GM21619 (cell line): ENCODE measurements around the gene GMFB.
"Not testable (repeated sequence)": the region's sequence is repeated elsewhere in the genome, so short reads cannot be mapped to it uniquely, and the experiment has no call there.

ENCODE experiments used
- ATAC-seq: cut with Tn5 transposase; IDR thresholded peaks from one replicate; pipeline ENCODE4 v1.9.1; 2021; ENCODE audit not compliant: unreplicated experiment

GMFB gene

DNA sequence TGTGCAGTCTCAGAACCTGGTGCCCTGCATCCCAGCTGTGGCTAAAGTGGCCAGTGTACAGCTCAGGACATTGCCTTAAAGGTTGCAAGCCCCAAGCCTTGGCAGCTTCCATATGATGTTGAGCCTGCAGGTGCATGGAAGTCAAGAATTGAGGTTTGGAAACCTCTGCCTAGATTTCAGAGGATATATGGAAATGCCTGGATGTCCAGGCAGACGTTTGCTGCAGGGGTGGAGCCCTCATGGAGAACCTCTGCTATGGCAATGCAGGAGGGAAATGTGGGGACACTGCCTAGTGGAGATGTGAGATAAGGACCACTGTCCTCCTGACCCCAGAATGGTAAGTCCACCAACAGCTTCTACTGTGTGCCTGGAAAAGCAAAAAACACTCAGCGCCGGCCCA lies 29.7 kb downstream of the GMFB start:
- ATAC-seq, result no peak

DNA sequence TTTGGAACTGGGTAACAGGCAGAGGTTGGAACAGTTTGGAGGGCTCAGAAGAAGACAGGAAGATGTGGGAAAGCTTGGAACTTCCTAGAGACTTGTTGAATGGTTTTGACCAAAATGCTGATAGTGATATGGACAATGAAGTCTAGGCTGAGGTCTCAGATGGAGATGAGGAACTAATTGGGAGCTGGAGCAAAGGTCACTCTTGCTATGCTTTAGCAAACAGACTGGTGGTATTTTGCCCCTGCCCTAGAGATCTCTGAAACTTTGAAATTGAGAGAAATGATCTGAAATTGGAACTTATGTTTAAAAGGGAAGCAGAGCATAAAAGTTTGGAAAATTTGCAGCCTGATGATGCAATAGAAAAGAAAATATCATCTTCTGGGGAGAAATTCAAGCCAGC lies 30.2 kb downstream of the GMFB start:
- ATAC-seq, result not testable (repeated sequence)

DNA sequence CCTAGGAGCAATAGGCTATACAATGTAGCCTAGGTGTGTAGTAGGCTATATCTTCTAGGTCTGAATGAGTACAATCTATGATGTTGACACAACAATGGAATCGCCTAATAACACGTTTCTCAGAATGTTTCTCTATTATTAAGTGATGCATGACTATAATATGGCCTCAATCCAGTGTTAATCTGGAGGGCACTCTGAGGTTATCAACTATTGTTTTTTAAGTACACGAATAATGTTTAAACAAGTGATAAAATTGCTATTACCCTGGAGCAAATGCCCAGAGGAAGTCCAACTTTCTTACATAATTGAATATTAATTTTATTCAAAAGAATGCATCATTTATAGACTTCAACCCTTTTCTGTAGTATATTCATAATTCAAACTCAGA lies 31.2 kb downstream of the GMFB start:
- no peak for ATAC-seq

DNA sequence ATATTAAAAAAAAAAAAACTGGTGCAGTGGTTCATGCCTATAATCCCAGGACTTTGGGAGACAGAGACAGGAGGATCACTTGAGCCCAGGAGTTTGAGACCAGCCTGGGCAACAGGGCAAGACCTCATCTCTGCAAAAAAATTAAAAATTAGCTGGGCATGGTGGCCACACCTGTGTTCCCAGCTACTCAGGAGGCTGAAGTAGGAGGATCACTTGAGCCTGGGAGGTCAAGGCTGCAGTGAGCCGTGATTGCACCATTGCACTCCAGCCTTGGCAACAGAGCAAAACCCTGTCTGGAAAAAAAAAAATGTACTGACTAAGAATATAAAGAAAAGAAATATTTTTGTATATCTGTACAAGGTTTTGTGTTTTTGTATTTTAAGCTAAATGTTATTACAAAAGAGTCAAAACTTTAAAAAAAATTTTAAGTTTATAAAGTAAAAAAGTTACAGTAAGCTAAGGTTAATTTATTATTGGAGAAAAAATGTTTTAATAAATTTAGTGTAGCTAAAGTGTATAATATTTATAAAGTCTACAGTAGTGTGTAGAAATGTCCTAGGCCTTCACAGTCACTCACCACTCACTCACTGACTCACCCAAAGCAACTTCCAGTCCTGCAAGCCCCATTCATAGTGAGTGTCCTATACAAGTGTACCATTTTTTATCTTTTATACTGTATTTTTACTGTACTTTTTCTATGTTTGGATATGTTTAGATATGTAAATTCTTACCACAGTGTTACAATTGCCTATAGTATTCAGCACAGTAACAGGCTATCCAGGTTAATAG lies 31.8 kb downstream of the GMFB start:
- ATAC-seq, result not testable (repeated sequence)

DNA sequence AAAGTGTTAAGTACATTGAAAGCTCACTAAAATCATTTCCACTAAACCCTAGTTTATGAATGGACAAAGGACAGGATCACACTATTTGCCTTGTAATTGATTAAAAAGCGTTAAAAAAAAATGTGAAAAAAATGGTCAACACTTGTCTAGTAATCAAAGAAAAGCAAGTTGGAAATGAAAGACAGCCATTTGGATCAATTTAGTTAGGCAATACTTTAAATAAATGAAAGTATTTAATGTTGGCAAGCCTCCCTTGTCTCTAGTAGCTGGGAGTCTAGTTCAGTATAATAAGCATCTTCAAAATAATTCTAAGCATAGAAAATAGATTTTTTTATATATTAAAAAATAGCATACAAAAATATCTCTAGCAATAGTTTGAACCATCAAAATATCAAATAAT lies 33.4 kb downstream of the GMFB start:
- ATAC-seq, result no peak

DNA sequence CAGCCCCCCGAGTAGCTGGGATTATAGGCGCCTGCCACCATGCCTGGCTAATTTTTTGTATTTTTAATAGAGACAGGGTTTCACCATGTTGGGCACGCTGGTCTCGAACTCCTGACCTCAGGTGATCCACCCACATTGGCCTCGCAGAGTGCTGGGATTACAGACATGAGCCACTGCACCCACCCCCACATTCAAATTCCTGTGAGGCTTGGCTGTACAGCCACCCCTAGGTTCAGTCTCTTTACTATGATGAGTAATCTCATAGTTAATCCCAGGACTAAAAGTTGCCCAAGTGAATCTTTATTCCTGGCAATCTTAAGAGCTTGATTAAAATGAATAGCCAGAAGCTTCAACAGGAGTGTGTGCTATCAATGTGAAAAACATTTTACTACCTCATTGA lies 34.8 kb downstream of the GMFB start:
- not testable (repeated sequence) for ATAC-seq

DNA sequence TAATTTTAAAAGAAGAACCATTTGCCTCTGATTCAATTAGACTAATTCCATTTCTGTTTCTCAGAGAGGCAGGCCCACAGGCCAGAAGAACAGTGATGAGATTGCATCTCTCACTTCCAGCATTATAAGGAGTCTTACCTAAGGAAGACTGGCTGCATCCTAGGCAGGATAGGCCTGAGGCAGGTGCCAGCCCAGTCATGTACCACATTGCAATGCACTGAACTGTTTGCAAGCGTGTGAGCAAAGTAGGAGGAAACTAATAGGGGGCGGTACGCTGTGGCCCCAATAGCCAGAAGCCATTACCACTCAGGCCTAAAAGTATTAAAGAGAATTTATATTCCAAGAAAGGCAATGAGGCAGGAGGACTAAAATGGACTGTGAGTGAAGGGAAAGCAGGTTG lies 35.5 kb downstream of the GMFB start:
- no peak for ATAC-seq

DNA sequence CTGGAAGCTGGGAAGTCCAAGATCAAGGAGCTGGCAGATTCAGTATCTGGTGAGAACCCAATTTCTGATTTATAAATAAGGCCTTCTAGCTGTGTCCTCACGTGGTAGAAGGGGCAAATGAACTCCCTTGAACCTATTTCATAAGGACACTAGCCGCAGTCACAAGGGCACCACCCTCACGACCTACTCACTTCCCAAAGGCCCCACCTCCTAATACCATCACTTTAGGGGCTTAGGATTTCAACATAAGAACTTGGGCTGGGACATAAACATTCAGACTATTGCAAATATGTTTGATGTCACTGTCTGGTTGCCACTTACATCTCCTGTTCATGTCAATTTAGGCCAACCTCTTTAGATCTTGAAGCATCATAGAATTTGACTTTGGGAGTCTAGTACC lies 36.8 kb downstream of the GMFB start:
- ATAC-seq, result no peak

DNA sequence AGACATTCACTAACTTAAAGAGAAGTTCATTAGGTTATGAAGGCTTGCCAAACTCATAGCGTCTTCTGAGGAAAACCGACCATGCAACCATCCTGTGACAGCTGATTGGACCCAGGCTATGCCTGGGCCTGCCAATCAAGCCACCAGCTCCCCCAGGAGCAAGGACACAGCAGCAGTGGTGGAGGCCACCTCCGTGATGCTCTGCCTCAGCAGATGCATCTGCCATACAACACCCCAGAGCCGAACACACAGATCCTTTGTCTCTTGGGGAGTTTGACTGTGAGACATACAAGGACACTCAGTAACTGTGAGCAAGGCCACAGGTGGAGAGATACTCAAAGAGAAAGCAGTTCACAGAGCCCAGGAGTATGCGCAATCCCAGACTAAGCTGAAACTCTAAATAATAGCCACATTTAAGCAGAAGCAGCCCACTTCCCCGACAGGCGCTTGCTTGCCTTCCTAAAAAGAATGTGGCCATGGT lies 37.6 kb downstream of the GMFB start:
- ATAC-seq, result no peak

DNA sequence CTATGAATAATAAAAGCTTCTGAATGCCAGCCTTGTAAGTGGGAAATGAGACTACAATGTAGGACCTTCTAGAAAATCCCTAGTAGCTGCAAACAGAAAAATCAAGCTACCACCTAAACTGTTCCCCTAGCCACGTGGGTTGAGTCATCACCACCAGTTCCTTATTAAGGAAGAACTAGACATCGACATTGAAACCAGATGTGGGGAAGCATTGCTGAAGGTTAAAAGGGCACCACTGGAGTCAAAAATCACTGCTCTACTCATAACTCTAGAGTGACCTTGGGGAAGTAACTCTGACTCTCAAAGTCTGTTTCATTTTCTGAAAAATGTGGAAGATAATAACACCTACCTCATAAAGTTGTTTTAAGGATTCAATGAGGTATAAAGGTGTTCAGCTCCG lies 38.2 kb downstream of the GMFB start:
- ATAC-seq, result peak; percentile 83

DNA sequence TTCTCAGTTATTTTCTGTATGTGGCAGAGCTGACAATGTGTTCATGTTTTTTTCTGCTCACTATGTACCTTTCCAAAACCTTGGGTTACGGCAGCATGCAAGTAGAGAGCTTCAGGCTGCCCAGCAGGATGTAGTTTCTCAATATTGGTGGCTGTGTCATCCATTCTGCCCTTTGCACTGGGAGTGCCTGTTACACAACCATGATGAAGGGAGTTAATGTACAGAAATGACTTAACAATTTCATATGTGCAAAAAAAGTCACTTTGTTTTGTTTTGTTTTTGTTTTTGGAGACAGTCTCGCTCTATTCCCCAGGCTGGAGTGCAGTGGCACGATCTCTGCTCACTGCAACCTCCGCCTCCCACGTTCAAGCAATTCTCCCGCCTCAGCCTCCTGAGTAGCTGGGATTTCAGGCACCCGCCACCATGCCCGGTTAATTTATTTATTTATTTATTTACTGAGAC lies 41.5 kb downstream of the GMFB start:
- ATAC-seq, result no peak

DNA sequence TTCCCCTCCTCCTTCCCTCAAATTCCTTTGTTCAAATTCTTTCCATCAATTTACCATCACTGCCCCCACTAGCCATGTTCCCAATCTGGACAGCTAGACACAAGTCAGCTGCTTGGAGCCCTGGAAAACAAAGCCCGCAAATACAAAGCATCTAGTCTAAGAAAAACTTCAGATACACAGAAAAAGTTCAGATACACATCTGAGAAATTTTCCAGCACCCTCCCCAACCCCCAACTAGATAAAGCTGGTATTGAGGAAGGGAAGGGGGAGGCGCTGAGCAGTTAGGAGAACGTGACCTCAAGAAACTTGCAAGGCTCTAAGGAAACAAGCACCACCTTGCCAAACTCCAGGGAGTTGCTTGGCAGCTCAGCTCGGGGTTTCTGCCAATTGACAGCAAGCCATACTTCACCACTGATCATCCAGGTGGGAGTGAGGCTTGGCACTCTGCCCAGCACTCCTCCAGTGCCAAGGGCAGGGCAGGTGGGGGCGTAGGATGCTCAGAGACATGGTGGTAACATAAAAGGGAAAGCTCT lies 42.6 kb downstream of the GMFB start:
- ATAC-seq, result no peak

DNA sequence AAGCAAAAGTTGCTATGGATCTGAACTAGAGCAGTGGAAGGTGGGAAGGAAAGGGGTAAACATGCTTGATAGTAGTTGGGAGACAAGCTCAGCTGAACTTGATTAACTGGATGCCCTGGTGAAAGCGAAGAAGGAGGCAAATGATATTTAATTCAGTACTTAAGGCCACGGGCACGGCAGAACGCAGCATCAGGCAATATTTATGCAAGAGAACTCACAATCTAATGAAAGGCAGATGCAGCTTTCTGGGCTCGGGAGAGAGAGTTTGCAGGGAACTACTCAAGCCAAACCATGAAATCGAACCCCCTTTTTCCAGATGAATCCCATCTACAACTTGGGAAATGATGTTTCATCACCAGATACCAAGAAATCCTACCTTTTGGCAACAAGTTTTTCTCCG lies 44.1 kb downstream of the GMFB start:
- no peak for ATAC-seq

DNA sequence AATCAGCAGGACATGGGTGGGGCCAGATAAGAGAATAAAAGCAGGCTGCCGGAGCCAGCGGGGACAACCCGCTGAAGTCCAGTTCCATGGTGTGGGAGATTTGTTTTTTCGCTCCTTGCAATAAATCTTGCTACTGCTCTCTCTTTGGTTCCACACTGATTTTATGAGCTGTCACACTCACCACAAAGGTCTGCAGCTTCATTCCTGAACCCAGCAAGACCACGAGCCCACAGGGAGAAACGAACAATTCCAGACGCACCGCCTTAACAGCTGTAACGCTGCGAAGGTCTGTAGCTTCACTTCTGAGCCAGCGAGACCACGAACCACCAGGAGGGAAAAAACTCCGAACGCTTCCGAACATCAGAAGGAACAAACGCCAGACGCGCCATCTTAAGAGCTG lies 44.8 kb downstream of the GMFB start:
- ATAC-seq, result no peak

DNA sequence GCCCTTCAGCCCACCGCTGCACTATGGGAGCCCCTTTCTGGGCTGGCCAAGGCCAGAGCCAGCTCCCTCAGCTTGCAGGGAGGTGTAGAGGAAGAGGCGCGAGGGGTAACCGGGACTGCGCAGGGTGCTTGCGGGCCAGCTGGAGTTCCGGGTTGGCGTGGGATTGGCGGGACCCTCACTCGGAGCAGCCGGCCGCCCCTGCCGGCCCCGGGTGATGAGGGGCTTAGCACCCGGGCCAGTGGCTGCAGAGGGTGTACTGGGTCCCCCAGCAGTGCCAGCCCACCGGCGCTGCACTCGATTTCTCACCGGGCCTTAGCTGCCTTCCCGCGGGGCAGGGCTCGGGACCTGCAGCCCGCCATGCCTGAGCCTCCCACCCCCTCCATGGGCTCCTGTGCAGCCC lies 45.8 kb downstream of the GMFB start:
- ATAC-seq, result not testable (repeated sequence)

DNA sequence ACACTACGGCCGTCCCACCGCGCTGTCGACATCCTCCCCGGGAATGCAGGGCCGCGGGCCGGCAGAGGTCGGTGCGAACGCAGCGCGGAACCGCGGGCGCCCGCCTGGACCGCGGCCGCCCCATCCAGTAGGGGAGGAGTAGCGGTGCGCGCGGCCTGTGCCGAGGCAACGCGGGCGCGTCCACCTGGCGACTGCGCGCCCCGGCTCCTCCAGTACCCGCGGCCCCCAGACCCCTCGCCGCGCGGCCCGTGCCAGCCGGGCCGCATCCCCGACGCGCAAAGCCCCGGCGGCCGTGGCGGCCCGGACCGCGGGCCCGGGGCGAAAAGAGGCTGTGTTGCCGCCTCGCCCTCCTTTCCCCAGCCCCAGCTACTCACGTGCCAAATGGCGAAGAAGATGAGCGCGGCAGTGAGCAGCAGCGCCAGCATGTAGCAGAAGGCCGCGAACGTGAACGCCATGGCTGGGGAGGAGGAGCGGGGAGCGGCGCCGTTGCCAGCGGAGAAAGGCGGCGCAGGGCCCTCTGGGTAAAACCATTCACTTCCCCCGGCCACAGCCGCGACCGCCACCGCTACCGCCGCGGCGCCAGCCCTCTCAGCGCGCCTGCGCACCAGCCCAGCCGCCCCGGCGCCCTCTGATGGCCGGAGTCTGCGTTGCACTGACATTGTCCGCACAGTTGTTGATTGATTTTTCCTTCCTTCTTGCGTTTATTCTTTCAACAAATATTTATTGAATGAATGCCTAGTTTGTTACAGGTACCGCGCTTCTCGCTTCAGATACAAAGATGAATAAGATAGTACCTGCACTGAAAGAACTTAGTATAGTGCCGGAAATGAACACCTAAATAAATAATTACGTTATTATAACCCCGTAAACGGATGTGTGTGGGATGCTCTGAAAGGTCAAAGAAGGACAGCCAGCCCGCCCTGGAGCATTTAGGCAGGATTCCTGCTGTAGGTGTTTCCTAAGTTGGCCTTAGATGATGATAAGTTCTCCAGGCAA lies 47.6 kb downstream of the GMFB start, which contains the start of gene CNIH1:
CNIH1 (minus strand) TSS at position 502 of the 996 bp plus-strand sequence; CDS start at position 455, 47 bp downstream.
- peak; percentile 96 for ATAC-seq

DNA sequence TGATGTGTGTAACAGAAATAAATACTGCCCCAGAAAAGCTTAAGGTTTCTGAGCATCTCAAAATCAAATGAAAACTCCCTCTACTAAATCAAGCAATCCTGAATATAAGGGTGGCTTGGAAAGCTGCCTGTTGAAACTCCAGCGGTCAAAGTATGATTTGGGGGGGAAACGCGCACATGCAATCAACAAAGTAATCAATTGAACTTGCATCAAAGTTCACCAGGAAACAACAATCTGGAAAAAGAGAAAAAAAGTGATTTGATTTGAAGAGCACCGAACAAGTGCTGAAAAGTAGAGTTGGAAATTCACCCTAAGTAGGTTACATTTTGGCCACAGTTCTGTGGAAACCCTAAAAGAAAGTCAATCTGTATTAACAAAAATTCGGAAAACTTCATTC lies 48.3 kb downstream of the GMFB start:
- no peak for ATAC-seq

DNA sequence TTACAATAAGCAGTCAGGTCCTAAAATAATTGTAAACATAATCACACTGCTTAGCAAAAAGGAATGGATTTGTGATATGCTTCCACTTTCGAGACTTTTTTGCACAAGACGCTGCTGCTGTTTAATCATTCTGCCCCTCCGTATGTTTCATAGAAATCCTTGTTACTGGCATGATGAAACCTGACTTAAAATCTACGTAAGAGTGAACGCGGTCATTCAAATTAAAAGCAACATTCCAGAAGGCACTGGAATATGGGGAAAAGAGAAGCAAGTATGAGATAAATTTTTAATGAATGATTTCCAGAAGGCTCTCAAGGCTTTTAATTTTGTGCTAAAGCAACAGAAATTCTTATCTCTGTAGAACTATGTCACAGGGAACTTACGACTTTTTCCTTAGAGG lies 48.7 kb downstream of the GMFB start:
- ATAC-seq, result no peak

DNA sequence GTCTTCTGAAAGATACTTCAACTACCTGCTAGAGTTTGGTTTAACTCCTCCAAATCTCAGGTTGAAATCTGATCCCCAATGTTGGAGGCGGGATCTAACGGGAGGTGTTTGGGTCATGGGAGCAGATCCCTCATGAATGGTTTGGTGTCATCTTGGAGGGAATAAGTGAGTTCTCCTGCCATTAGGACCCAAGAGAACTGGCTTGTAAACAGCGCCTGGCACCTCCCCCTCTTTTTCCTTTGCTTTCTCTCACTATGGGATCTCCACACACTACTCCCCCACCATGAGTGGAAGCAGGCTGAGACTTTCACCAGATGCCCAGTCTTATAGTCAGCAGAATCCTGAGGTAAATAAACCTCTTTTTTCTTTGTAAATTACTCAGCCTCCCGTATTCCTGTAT lies 50.1 kb downstream of the GMFB start:
- no peak for ATAC-seq

DNA sequence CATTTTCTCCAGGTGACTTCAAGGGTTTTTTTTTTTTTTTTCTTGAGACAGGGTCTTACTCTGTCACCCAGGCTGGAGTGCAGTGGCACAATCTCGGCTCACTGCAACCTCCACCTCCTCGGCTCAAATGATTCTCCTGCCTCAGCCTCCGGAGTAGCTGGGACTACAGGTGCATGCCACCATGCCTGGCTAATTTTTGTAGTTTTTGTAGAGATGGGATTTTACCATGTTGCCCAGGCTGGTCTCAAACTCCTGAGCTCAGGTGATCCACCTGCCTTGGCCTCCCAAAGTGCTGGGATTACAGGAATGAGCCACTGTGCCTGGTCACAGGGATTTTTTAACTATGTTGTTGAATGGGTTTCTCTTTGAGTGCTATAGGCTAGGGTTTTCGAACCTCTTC lies 50.8 kb downstream of the GMFB start:
- not testable (repeated sequence) for ATAC-seq

DNA sequence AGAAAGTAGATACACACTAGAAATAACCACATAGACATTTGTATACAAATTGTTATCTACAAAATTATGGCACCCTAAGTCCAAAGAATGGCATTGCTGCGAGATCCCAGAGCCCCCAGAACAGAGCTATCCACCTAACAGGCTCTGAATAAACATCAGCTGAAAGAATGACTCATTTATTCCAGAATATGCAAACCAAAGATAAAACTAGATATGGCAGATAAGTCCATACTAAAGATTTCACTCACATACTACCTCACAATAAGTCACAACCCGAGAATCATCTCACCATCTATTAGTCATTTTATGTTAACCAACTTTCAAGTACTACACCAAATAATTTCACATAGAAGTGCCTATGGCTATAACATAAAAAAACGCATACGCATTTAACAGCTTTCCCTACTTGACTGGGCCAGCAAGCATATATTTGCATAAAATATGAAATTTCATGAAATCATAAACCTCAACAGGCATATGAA lies 53.2 kb downstream of the GMFB start:
- peak; percentile 55 for ATAC-seq
